ENCODE data around the gene EFNA5. TPM values are rescaled to one million over a fixed set of nuclear protein-coding genes. Genes with fewer than 3 reads are reported as not detected.
A peak's percentile ranks its signal among the peaks of the same experiment; 100 is the strongest.

The EFNA5 gene
- polyA plus RNA-seq, 1 of the 3 experiments (the other 2 are of a cell fraction), result 0.81 TPM

DNA sequence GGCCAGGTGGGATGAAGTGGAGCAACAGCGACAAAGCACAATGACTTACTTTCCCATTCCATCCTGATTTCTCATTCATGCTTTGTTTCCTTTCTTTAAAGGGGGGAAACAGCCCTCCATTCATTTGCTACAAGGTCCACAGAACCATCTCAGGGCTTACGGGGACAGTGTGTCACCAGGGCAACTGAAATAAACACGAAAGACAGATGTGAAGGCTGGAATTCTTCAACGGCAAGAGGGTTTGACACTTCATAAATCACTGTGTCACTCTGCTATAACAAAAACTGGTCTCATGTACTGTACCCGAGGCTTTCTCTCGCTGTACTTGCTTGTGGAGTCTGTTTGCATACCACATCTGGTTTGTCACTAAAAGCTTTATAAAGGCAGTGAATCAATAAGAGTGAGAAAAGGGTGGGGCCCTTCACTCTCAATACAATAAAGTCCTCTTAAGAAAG is 150.8 kb downstream of the EFNA5 start (continued):
- TF ChIP-seq, protein P1, sequence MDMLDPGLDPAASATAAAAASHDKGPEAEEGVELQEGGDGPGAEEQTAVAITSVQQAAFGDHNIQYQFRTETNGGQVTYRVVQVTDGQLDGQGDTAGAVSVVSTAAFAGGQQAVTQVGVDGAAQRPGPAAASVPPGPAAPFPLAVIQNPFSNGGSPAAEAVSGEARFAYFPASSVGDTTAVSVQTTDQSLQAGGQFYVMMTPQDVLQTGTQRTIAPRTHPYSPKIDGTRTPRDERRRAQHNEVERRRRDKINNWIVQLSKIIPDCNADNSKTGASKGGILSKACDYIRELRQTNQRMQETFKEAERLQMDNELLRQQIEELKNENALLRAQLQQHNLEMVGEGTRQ (IDR thresholded peaks at IDR 0.05; ENCODE audit: borderline replicate concordance, low read depth, low read length), result no peak
- no peak for TF ChIP-seq SIN3A (IDR thresholded peaks at IDR 0.05; ENCODE audit: borderline replicate concordance, low read depth, low read length)
- no peak for TF ChIP-seq ELF1 (IDR thresholded peaks at IDR 0.05)
- TF ChIP-seq POLR2AphosphoS5 (IDR thresholded peaks at IDR 0.05; ENCODE audit: low read depth, low read length), result peak; percentile 18; the same call in 1 of the 2 replicates
- no peak for TF ChIP-seq MEF2A (IDR thresholded peaks at IDR 0.05; ENCODE audit: borderline replicate concordance, low read depth)
- TF ChIP-seq SMC3 (IDR thresholded peaks at IDR 0.05; ENCODE audit: low read depth, low read length), result no peak
- peak; percentile 59 for TF ChIP-seq CHD2 (IDR thresholded peaks at IDR 0.05; ENCODE audit: low read length, partially characterized antibody)
- no peak for TF ChIP-seq JUND (IDR thresholded peaks at IDR 0.05)
- peak; percentile 42; the same call in 1 of the 2 replicates for TF ChIP-seq MXI1 (IDR thresholded peaks at IDR 0.05; ENCODE audit: low read depth, low read length)
- TF ChIP-seq, protein P2, sequence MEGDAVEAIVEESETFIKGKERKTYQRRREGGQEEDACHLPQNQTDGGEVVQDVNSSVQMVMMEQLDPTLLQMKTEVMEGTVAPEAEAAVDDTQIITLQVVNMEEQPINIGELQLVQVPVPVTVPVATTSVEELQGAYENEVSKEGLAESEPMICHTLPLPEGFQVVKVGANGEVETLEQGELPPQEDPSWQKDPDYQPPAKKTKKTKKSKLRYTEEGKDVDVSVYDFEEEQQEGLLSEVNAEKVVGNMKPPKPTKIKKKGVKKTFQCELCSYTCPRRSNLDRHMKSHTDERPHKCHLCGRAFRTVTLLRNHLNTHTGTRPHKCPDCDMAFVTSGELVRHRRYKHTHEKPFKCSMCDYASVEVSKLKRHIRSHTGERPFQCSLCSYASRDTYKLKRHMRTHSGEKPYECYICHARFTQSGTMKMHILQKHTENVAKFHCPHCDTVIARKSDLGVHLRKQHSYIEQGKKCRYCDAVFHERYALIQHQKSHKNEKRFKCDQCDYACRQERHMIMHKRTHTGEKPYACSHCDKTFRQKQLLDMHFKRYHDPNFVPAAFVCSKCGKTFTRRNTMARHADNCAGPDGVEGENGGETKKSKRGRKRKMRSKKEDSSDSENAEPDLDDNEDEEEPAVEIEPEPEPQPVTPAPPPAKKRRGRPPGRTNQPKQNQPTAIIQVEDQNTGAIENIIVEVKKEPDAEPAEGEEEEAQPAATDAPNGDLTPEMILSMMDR (IDR thresholded peaks at IDR 0.05), result no peak
- TF ChIP-seq EZH2phosphoT487 (IDR thresholded peaks at IDR 0.05; ENCODE audit: borderline replicate concordance, low read depth), result no peak
- no peak for TF ChIP-seq FOSL2 (IDR thresholded peaks at IDR 0.05; ENCODE audit: borderline replicate concordance, low read depth)
- no peak for TF ChIP-seq RXRA (IDR thresholded peaks at IDR 0.05; ENCODE audit: borderline replicate concordance, low read depth)
- TF ChIP-seq GABPA (IDR thresholded peaks at IDR 0.05; ENCODE audit: low read depth), result no peak
- peak in 1 of 2 experiments; percentile 96; a peak in 2 of 4 replicates for TF ChIP-seq EP300 (IDR thresholded peaks at IDR 0.05; ENCODE audit: borderline replicate concordance in 1 of 2, low read depth in 1 of 2, low read length in 1 of 2)

DNA sequence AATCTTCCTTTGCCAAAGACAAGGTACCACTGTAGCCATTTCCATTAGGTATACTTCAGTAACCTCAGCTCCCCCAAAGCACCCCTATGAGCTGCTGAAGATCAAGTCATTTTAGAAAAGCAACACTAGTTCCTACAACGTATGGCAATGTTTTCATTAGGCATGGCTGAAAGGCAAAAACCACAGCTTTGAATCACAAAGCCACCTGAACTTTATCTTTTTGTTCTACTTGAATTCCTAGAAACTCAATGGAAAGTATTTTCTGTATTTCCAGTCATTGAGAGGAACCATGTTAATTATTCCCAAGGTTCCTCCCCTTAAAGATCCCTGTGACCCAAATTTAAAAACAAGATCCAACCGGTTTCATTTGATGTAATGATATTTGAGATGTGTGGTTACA is 152.1 kb downstream of the EFNA5 start:
- Histone ChIP-seq H3K79me2 (ENCODE audit: insufficient read depth) (no peaks in the 10 kb centered on the region), H4K20me1 (ENCODE audit: insufficient read depth) (no peaks in the 10 kb centered on the region), H3K9me2 (no peaks in the 10 kb centered on the region), H3K36me3 (replicated peaks in 1 of 2; ENCODE audit: control insufficient read depth in 1 of 2, insufficient read depth in 2 of 2, low read length in 1 of 2) (no peaks in the 10 kb centered on the region), H3K4me1 (ENCODE audit: control insufficient read depth in 1 of 2, insufficient read depth in 2 of 2, low read depth in 1 of 2, low read length in 1 of 2) (peaks cover 0 to 44% of the 10 kb centered on the region in 2 experiments; a peak in 2 of 4 replicates), H3K9me3 (no peaks in the 10 kb centered on the region), H3K4me3 (ENCODE audit: low read depth in 2 of 2, low read length in 1 of 2) (no peak overlapping the region), H3K27me3 (ENCODE audit: insufficient read depth) (no peaks in the 10 kb centered on the region), H3K9ac (no peak overlapping the region), H3K4me2 (no peak overlapping the region), H3K27ac (ENCODE audit: low read depth in 2 of 2, low read length in 1 of 2) (no peak overlapping the region), H3F3A (replicated peaks; ENCODE audit: insufficient read depth) (no peaks in the 10 kb centered on the region), H2AFZ (ENCODE audit: low read depth) (no peak overlapping the region)
- 91% methylated on average over 2 of the region's 2 CpGs for WGBS (ENCODE audit: low lambda C conversion rate)
- no peak for DNase-seq
- POLR2A ChIA-PET, result no interaction called here
- CTCF ChIA-PET, result interaction anchor here (3.7 kb wide), 1 partner anchor 53 kb away, joined by 14 read pairs; no protein-coding TSS in a partner anchor
- TF ChIP-seq MEF2A (IDR thresholded peaks at IDR 0.05; ENCODE audit: borderline replicate concordance, low read depth), result no peak
- no peak for TF ChIP-seq RAD21 (IDR thresholded peaks at IDR 0.05; ENCODE audit: low read length)
- TF ChIP-seq, protein P2 (IDR thresholded peaks at IDR 0.05), result no peak
- no peak for TF ChIP-seq ELF1 (IDR thresholded peaks at IDR 0.05)
- TF ChIP-seq YY1 (IDR thresholded peaks at IDR 0.05; ENCODE audit: low read depth), result no peak
- TF ChIP-seq, protein P3, sequence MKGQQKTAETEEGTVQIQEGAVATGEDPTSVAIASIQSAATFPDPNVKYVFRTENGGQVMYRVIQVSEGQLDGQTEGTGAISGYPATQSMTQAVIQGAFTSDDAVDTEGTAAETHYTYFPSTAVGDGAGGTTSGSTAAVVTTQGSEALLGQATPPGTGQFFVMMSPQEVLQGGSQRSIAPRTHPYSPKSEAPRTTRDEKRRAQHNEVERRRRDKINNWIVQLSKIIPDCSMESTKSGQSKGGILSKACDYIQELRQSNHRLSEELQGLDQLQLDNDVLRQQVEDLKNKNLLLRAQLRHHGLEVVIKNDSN (IDR thresholded peaks at IDR 0.05; ENCODE audit: borderline replicate concordance, low read depth), result no peak
- TF ChIP-seq MXI1 (IDR thresholded peaks at IDR 0.05; ENCODE audit: low read depth, low read length), result no peak
- no peak for TF ChIP-seq FOSL2 (IDR thresholded peaks at IDR 0.05; ENCODE audit: borderline replicate concordance, low read depth)
- no peak for TF ChIP-seq SMC3 (IDR thresholded peaks at IDR 0.05; ENCODE audit: low read depth, low read length)

Data from SK-N-SH (cell line).